ENCODE data around the gene YY1. TPM values are rescaled to one million over a fixed set of nuclear protein-coding genes. Genes with fewer than 3 reads are reported as not detected.
A peak's percentile ranks its signal among the peaks of the same experiment; 100 is the strongest.

YY1 gene
- total and polyA plus RNA-seq, 2 experiments from 2014 or later: 88.2 to 128 TPM

DNA sequence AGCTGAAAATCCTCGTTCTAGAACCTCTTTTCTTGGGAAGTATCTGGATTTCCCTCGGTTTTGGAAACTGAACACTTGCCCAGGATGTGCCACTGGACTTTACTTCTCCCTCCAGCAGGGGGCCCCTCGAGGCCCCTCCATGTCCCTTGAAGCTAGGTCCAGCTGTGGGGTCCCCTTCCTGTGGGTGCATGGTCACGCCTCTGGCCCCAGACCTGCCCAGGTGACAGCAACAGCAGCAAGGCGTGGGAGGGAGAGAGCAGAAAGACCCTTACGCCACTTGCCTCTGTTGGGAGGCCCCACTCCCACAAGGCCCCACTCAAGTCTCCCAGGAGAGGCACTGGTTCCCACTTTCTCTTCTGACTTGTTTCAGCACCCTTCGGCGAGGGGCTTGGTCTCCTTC is 64.2 kb downstream of the YY1 start:
- Histone ChIP-seq H4K20me1 (replicated peaks; ENCODE audit: insufficient read depth) (peaks cover 51% of the 10 kb centered on the region), H3K4me1 (ENCODE audit: insufficient read depth) (peaks cover 8% of the 10 kb centered on the region), H3K4me2 (peak overlapping the region; percentile 86; the same call in 1 of the 2 replicates), H3K36me3 (ENCODE audit: insufficient read depth) (no peaks in the 10 kb centered on the region), H3F3A (replicated peaks; ENCODE audit: low read depth) (peaks cover 16% of the 10 kb centered on the region), H3K27ac (ENCODE audit: low read depth) (no peak overlapping the region), H3K4me3 (no peak overlapping the region), H2AFZ (no peak overlapping the region), H3K27me3 (ENCODE audit: insufficient read depth) (peaks cover 6% of the 10 kb centered on the region; the same call in 1 of the 2 replicates), H3K9me2 (ENCODE audit: insufficient read depth) (no peaks in the 10 kb centered on the region), H3K79me2 (replicated peaks; ENCODE audit: insufficient read depth) (peaks cover 62% of the 10 kb centered on the region)
- Mint-ChIP-seq H3K9me3 (no peaks in the 10 kb centered on the region), H3K4me1 (peaks cover 30% of the 10 kb centered on the region), H3K27ac (no peak overlapping the region), H3K4me3 (no peak overlapping the region; the same call in 2 of the 3 replicates), H3K36me3 (ENCODE audit: low read depth) (peaks cover 26% of the 10 kb centered on the region), H3K27me3 (ENCODE audit: insufficient read depth, low read depth, poor library complexity) (peaks cover 17% of the 10 kb centered on the region)
- TF ChIP-seq, protein P1, sequence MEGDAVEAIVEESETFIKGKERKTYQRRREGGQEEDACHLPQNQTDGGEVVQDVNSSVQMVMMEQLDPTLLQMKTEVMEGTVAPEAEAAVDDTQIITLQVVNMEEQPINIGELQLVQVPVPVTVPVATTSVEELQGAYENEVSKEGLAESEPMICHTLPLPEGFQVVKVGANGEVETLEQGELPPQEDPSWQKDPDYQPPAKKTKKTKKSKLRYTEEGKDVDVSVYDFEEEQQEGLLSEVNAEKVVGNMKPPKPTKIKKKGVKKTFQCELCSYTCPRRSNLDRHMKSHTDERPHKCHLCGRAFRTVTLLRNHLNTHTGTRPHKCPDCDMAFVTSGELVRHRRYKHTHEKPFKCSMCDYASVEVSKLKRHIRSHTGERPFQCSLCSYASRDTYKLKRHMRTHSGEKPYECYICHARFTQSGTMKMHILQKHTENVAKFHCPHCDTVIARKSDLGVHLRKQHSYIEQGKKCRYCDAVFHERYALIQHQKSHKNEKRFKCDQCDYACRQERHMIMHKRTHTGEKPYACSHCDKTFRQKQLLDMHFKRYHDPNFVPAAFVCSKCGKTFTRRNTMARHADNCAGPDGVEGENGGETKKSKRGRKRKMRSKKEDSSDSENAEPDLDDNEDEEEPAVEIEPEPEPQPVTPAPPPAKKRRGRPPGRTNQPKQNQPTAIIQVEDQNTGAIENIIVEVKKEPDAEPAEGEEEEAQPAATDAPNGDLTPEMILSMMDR (conservative IDR thresholded peaks at IDR 0.05; ENCODE audit: low read depth in 2 of 2): peak; percentile 54 to 64
- no peak for TF ChIP-seq REST (IDR thresholded peaks at IDR 0.05; ENCODE audit: unreplicated experiment)
- DNase-seq (ENCODE audit: low spot score): peak; percentile 55
- ATAC-seq: no peak

- H3K79me2 ChIP-seq (replicated peaks; ENCODE audit: insufficient read depth): peaks cover 60% of the 10 kb centered on the region
- H3K27ac ChIP-seq (ENCODE audit: low read depth): no peak overlapping the region
- no peaks in the 10 kb centered on the region for H3K9me3 Mint-ChIP-seq
- H3K4me3 ChIP-seq: peak overlapping the region; percentile 77; the same call in 1 of the 2 replicates
- peaks cover 18% of the 10 kb centered on the region for H3K27me3 Mint-ChIP-seq (ENCODE audit: insufficient read depth, low read depth, poor library complexity)
- peaks cover 6% of the 10 kb centered on the region; the same call in 1 of the 2 replicates for H3K27me3 ChIP-seq (ENCODE audit: insufficient read depth)
- H3K9me2 ChIP-seq (ENCODE audit: insufficient read depth): no peaks in the 10 kb centered on the region
- peak overlapping the region; percentile 86 for H3K4me2 ChIP-seq
- peaks cover 19% of the 10 kb centered on the region for H3K36me3 Mint-ChIP-seq (ENCODE audit: low read depth)
- H3K4me3 Mint-ChIP-seq: peak overlapping the region; percentile 89
- ATAC-seq (peak; percentile 3), DNase-seq (ENCODE audit: low spot score) (peak; percentile 74)
- H2AFZ ChIP-seq: no peak overlapping the region
- peaks cover 8% of the 10 kb centered on the region for H3K4me1 ChIP-seq (ENCODE audit: insufficient read depth)
- no peak overlapping the region for H3K27ac Mint-ChIP-seq
- peaks cover 51% of the 10 kb centered on the region for H4K20me1 ChIP-seq (replicated peaks; ENCODE audit: insufficient read depth)
- H3K36me3 ChIP-seq (ENCODE audit: insufficient read depth): no peaks in the 10 kb centered on the region
- peaks cover 16% of the 10 kb centered on the region for H3F3A ChIP-seq (replicated peaks; ENCODE audit: low read depth)
- H3K4me1 Mint-ChIP-seq: peaks cover 36% of the 10 kb centered on the region
- TF ChIP-seq NANOG (IDR thresholded peaks at IDR 0.05; ENCODE audit: borderline replicate concordance): no peak
- no peak for TF ChIP-seq JUNB (IDR thresholded peaks at IDR 0.05; ENCODE audit: unreplicated experiment)
- TF ChIP-seq ZNF462 (CRISPR knock-in tag; IDR thresholded peaks at IDR 0.05): no peak
- no peak for TF ChIP-seq ETS1 (IDR thresholded peaks at IDR 0.05)
- no peak for TF ChIP-seq ZNF114 (CRISPR knock-in tag; IDR thresholded peaks at IDR 0.05)
These were observed 65.0 kb downstream of the YY1 start for GRCh38 chr14:100303925-100304324.
